Aorta (tissue), 5 donors: ENCODE results near the gene ZNF516. TPM values are rescaled to one million over a fixed set of nuclear protein-coding genes. Genes with fewer than 3 reads are reported as not detected.

Experiments used
- ATAC-seq: fragments of 200-7000 bp; cut with Tn5 transposase; one replicate; pipeline ENCODE4 v1.9.1; 2022; ENCODE audit warnings: moderate library complexity; ENCODE audit not compliant: low FRiP score
- DNase-seq, 2 donors: peaks; one replicate each; pipeline ENCODE4 v3.0.0-alpha.2; 2020
- H3K27ac ChIP-seq, 2 donors: one replicate each; pipeline ENCODE4 v1.5.1; 2013; ENCODE audit warnings: low read length in 2 of 2, mild to moderate bottlenecking in 2 of 2, moderate library complexity in 2 of 2, control low read depth in 1 of 2, inconsistent platforms in 1 of 2, low read depth in 1 of 2
- H3K27me3 ChIP-seq, 2 donors: one replicate each; pipeline ENCODE4 v1.6.1; 2013; ENCODE audit warnings: control low read depth in 1 of 2, low read length in 1 of 2, mild to moderate bottlenecking in 1 of 2, moderate library complexity in 1 of 2; ENCODE audit not compliant: insufficient read depth in 2 of 2, control insufficient read depth in 1 of 2
- H3K36me3 ChIP-seq, 2 donors: one replicate each; pipeline ENCODE4 v1.6.1; 2013; ENCODE audit warnings: control low read depth in 1 of 2, low read length in 1 of 2, mild to moderate bottlenecking in 1 of 2; ENCODE audit not compliant: insufficient read depth in 2 of 2, control insufficient read depth in 1 of 2
- H3K4me1 ChIP-seq, 2 donors: one replicate each; pipeline ENCODE4 v1.6.1; 2013; ENCODE audit warnings: low read length in 2 of 2, control low read depth in 1 of 2, mild to moderate bottlenecking in 1 of 2, moderate library complexity in 1 of 2; ENCODE audit not compliant: insufficient read depth in 2 of 2, control insufficient read depth in 1 of 2
- H3K4me3 ChIP-seq, 2 donors: one replicate each; pipeline ENCODE4 v1.5.1; 2013; ENCODE audit warnings: low read length in 2 of 2, control low read depth in 1 of 2, mild to moderate bottlenecking in 1 of 2
- H3K9me3 ChIP-seq: one replicate; pipeline ENCODE4 v1.6.1; 2013; ENCODE audit warnings: mild to moderate bottlenecking, low read length; ENCODE audit not compliant: control insufficient read depth
- WGBS, 2 donors: extraction: QIAGEN DNeasy Blood & Tissue Kit; methylation state at CpG; one replicate each; pipeline ENCODE4 v1.1.7; 2013; 5-methylcytosine and 5-hydroxymethylcytosine counted together
- intact Hi-C, 2 donors: fragments of 100-400 bp; cut with DNase I; formaldehyde crosslinking; loops; one replicate each; pipeline versions ENCODE4 v1.14.2 to v1.15.0; 2022
- polyA plus RNA-seq, 2 donors: library from polyadenylated mRNA; stranded (reverse); fragments of 200-250 nt; gene quantifications; one replicate each; pipeline ENCODE4 v1.2.3, GENCODE V29; 2013
- total RNA-seq, 2 donors: library from RNA; stranded (reverse); fragmentation: NEBNext Ultra II Directional; extraction: Animal tissue kit (Norgen Biotek cat#: 25700); gene quantifications; one replicate each; pipeline ENCODE4 v1.2.1, GENCODE V29; 2021
- donor health status: healthy with polysubstance abuse.
- donor health status: Bipolar disorder and iron deficiency.
- donor health status: DM: no; HTN: no; CAD: no.
- donor health status: DM: no; HTN: no; CAD: no.
- donor health status: DM: yes; HTN: yes; CAD: no.

The ZNF516 gene
- total and polyA plus RNA-seq, 4 donors, result 2.0 to 55.6 (median 17.1) TPM

GRCh38 chr18:76445275-76445674, 49.8 kb downstream of the ZNF516 start:
- ATAC-seq (no peak), DNase-seq (no peak)
- Histone ChIP-seq H3K27ac (no peak overlapping the region), H3K9me3 (no peaks in the 10 kb centered on the region), H3K4me1 (no peaks in the 10 kb centered on the region), H3K36me3 (no peaks in the 10 kb centered on the region), H3K27me3 (no peaks in the 10 kb centered on the region), H3K4me3 (no peak overlapping the region)
- intact Hi-C loops, result no loop called here
- WGBS, 2 donors, result 27 to 31% methylated on average over 3 of the region's 3 CpGs

GRCh38 chr18:76444446-76445105, 50.5 kb downstream of the ZNF516 start:
- Histone ChIP-seq H3K4me1 (no peaks in the 10 kb centered on the region), H3K4me3 (no peak overlapping the region), H3K27me3 (no peaks in the 10 kb centered on the region), H3K27ac (no peak overlapping the region), H3K9me3 (no peaks in the 10 kb centered on the region), H3K36me3 (no peaks in the 10 kb centered on the region)
- WGBS, 2 donors, result 86 to 88% methylated on average over 13 of the region's 13 CpGs
- no peak for ATAC-seq
- DNase-seq, result no peak
- intact Hi-C loops, result no loop called here

- WGBS, 2 donors, result 95 to 96% methylated on average over 18 of the region's 18 CpGs
- Histone ChIP-seq H3K4me3 (no peak overlapping the region), H3K9me3 (no peaks in the 10 kb centered on the region), H3K36me3 (no peaks in the 10 kb centered on the region), H3K4me1 (no peaks in the 10 kb centered on the region), H3K27me3 (no peaks in the 10 kb centered on the region), H3K27ac (no peak overlapping the region)
- DNase-seq (no peak), ATAC-seq (no peak)
- intact Hi-C loops, result no loop called here
Observed at GRCh38 chr18:76443519-76444445, 51.3 kb downstream of the ZNF516 start.

GRCh38 chr18:76442413-76443171, 52.5 kb downstream of the ZNF516 start:
- no peak for DNase-seq
- no peak overlapping the region for H3K27ac ChIP-seq
- WGBS, 2 donors, result 97% methylated on average over 64 to 66 of the region's 66 CpGs

GRCh38 chr18:76441668-76442412, 53.2 kb downstream of the ZNF516 start:
- Histone ChIP-seq H3K4me3 (no peak overlapping the region), H3K4me1 (no peaks in the 10 kb centered on the region), H3K36me3 (no peaks in the 10 kb centered on the region), H3K9me3 (no peaks in the 10 kb centered on the region), H3K27me3 (no peaks in the 10 kb centered on the region), H3K27ac (no peak overlapping the region)
- ATAC-seq (no peak), DNase-seq (no peak)
- WGBS, 2 donors, result 96 to 97% methylated on average over 65 of the region's 65 CpGs
- intact Hi-C loops, result no loop called here

More at GRCh38 chr18:76442413-76443171, 52.5 kb downstream of the ZNF516 start:
- intact Hi-C loops, result no loop called here
- no peak for ATAC-seq
- H3K4me1 ChIP-seq, result no peaks in the 10 kb centered on the region
- H3K9me3 ChIP-seq, result no peaks in the 10 kb centered on the region
- H3K4me3 ChIP-seq, result no peak overlapping the region
- H3K27me3 ChIP-seq, result no peaks in the 10 kb centered on the region
- H3K36me3 ChIP-seq, result no peaks in the 10 kb centered on the region

- Histone ChIP-seq H3K4me1 (no peaks in the 10 kb centered on the region), H3K4me3 (no peak overlapping the region), H3K9me3 (no peaks in the 10 kb centered on the region), H3K27ac (no peak overlapping the region), H3K36me3 (no peaks in the 10 kb centered on the region), H3K27me3 (no peaks in the 10 kb centered on the region)
- no peak for DNase-seq
- ATAC-seq, result no peak
- intact Hi-C loops, result no loop called here
- WGBS, 2 donors, result 97 to 98% methylated on average over 48 to 54 of the region's 54 CpGs
Observed at GRCh38 chr18:76441002-76441667, 53.9 kb downstream of the ZNF516 start.

- H3K27me3 ChIP-seq, result no peaks in the 10 kb centered on the region
- H3K4me3 ChIP-seq, result no peak overlapping the region
- no peak for ATAC-seq
- no peak overlapping the region for H3K27ac ChIP-seq
- H3K9me3 ChIP-seq, result no peaks in the 10 kb centered on the region
- no peak for DNase-seq
- no peaks in the 10 kb centered on the region for H3K4me1 ChIP-seq
- WGBS, 2 donors, result 92% methylated on average over 8 of the region's 8 CpGs
- H3K36me3 ChIP-seq, result no peaks in the 10 kb centered on the region
- intact Hi-C loops, result no loop called here
Observed at GRCh38 chr18:76437910-76438309, 57.1 kb downstream of the ZNF516 start.

- no peak overlapping the region for H3K27ac ChIP-seq
Observed at GRCh38 chr18:76437011-76437410, 58.0 kb downstream of the ZNF516 start.

More at GRCh38 chr18:76437011-76437410, 58.0 kb downstream of the ZNF516 start:
- Histone ChIP-seq H3K9me3 (no peaks in the 10 kb centered on the region), H3K27me3 (no peaks in the 10 kb centered on the region), H3K36me3 (no peaks in the 10 kb centered on the region), H3K4me1 (no peaks in the 10 kb centered on the region), H3K4me3 (no peak overlapping the region)
- no peak for ATAC-seq
- 91 to 96% methylated on average over 11 of the region's 11 CpGs for WGBS, 2 donors
- intact Hi-C loops, result no loop called here
- no peak for DNase-seq
